WTC11 (cell line): ENCODE data around the gene SLC7A5. TPM values are rescaled to one million over a fixed set of nuclear protein-coding genes. Genes with fewer than 3 reads are reported as not detected.

Experiments
- ATAC-seq: fragments of 200-7000 bp; cut with Tn5 transposase; 2 replicates; pipeline ENCODE4 v1.10.0; 2021; ENCODE audit warnings: mild to moderate bottlenecking, moderate library complexity
- CTCF ChIA-PET: fragments of 300-600 bp; sonication (Branson Sonifier 250); formaldehyde crosslinking; loops from one replicate; lab custom pipeline; 2021; ENCODE audit warnings: antibody characterized with exemption; lab: Charles Lee
- POLR2A ChIA-PET: fragments of 350-600 bp; sonication (Branson Sonifier 250); formaldehyde crosslinking; loops from one replicate; lab custom pipeline; 2021; ENCODE audit warnings: antibody characterized with exemption; lab: Charles Lee
- DNase-seq: peaks from one replicate; pipeline ENCODE4 v3.0.0; 2021; ENCODE audit warnings: low spot score
- H3K27ac Mint-ChIP-seq: 2 replicates; pipeline ENCODE4 v1.8.0; 2021; ENCODE audit warnings: mixed read lengths
- H3K27me3 Mint-ChIP-seq: 2 replicates; pipeline ENCODE4 v1.8.0; 2021; ENCODE audit warnings: low read depth, mild to moderate bottlenecking, moderate library complexity, mixed read lengths
- H3K36me3 Mint-ChIP-seq: 2 replicates; pipeline ENCODE4 v1.8.0; 2021; ENCODE audit warnings: mixed read lengths
- H3K4me1 Mint-ChIP-seq: 2 replicates; pipeline ENCODE4 v1.8.0; 2022; ENCODE audit warnings: mixed read lengths
- H3K4me3 Mint-ChIP-seq: 2 replicates; pipeline ENCODE4 v1.8.0; 2021; ENCODE audit warnings: mild to moderate bottlenecking, moderate library complexity, mixed read lengths
- H3K9me3 Mint-ChIP-seq: 2 replicates; pipeline ENCODE4 v1.8.0; 2021; ENCODE audit warnings: mixed read lengths
- CREB1 ChIP-seq: sonication (generic); formaldehyde crosslinking; IDR thresholded peaks from 2 replicates; pipeline ENCODE4 v1.8.0; 2023; ENCODE audit warnings: mild to moderate bottlenecking, missing genetic modification reagents
- ESRRA ChIP-seq: sonication (generic); formaldehyde crosslinking; IDR thresholded peaks from 2 replicates; pipeline ENCODE4 v1.8.1; 2022; ENCODE audit warnings: mild to moderate bottlenecking, missing genetic modification reagents, borderline replicate concordance
- ETV6 ChIP-seq: sonication (generic); formaldehyde crosslinking; IDR thresholded peaks from 2 replicates; pipeline ENCODE4 v1.8.1; 2022; ENCODE audit warnings: mild to moderate bottlenecking, missing genetic modification reagents
- FOXK1 ChIP-seq: sonication (generic); formaldehyde crosslinking; IDR thresholded peaks from 2 replicates; pipeline ENCODE4 v1.8.0; 2022; ENCODE audit warnings: mild to moderate bottlenecking, moderate library complexity, missing genetic modification reagents
- TP53 ChIP-seq: sonication (generic); formaldehyde crosslinking; IDR thresholded peaks from 2 replicates; pipeline ENCODE4 v1.8.1; 2023; ENCODE audit warnings: mild to moderate bottlenecking, missing genetic modification reagents
- ZNF121 ChIP-seq: sonication (generic); formaldehyde crosslinking; IDR thresholded peaks from 2 replicates; pipeline ENCODE4 v1.8.0; 2023; ENCODE audit warnings: missing genetic modification reagents
- ZNF232 ChIP-seq: sonication (generic); formaldehyde crosslinking; IDR thresholded peaks from 2 replicates; pipeline ENCODE4 v1.8.0; 2022; ENCODE audit warnings: mild to moderate bottlenecking, missing genetic modification reagents
- ZNF423 ChIP-seq: fragments of 250-450 bp; sonication (Bioruptor Pico); IDR thresholded peaks from 2 replicates; pipeline ENCODE4 v2.1.2; 2022; ENCODE audit warnings: mild to moderate bottlenecking, moderate library complexity
- total RNA-seq: library from RNA; stranded (reverse); gene quantifications from 3 replicates; pipeline ENCODE4 v1.2.3, GENCODE V29; 2021
- TF ChIP-seq, protein P1 (sequence below): fragments of 200-600 bp; IDR thresholded peaks from 2 replicates; pipeline ENCODE4 v1.8.0; 2022; ENCODE audit warnings: antibody characterized with exemption
- TF ChIP-seq, protein P2 (sequence below): sonication (generic); formaldehyde crosslinking; IDR thresholded peaks from 2 replicates; pipeline ENCODE4 v1.8.1; 2022; ENCODE audit warnings: mild to moderate bottlenecking, missing genetic modification reagents, moderate library complexity, borderline replicate concordance
- TF ChIP-seq, protein P3 (sequence below): sonication (generic); formaldehyde crosslinking; IDR thresholded peaks from 2 replicates; pipeline ENCODE4 v1.8.1; 2022; ENCODE audit warnings: low read depth, mild to moderate bottlenecking, moderate library complexity, missing genetic modification reagents, borderline replicate concordance
- TF ChIP-seq, protein P4 (sequence below): sonication (generic); formaldehyde crosslinking; IDR thresholded peaks from 2 replicates; pipeline ENCODE4 v1.8.0; 2022; ENCODE audit warnings: mild to moderate bottlenecking, missing genetic modification reagents
- TF ChIP-seq, protein P5 (sequence below): sonication (generic); formaldehyde crosslinking; IDR thresholded peaks from 2 replicates; pipeline ENCODE4 v1.8.1; 2022; ENCODE audit warnings: mild to moderate bottlenecking, moderate library complexity, missing genetic modification reagents

SLC7A5 gene
- total RNA-seq, 1 experiment from 2014 or later = 197 TPM

DNA sequence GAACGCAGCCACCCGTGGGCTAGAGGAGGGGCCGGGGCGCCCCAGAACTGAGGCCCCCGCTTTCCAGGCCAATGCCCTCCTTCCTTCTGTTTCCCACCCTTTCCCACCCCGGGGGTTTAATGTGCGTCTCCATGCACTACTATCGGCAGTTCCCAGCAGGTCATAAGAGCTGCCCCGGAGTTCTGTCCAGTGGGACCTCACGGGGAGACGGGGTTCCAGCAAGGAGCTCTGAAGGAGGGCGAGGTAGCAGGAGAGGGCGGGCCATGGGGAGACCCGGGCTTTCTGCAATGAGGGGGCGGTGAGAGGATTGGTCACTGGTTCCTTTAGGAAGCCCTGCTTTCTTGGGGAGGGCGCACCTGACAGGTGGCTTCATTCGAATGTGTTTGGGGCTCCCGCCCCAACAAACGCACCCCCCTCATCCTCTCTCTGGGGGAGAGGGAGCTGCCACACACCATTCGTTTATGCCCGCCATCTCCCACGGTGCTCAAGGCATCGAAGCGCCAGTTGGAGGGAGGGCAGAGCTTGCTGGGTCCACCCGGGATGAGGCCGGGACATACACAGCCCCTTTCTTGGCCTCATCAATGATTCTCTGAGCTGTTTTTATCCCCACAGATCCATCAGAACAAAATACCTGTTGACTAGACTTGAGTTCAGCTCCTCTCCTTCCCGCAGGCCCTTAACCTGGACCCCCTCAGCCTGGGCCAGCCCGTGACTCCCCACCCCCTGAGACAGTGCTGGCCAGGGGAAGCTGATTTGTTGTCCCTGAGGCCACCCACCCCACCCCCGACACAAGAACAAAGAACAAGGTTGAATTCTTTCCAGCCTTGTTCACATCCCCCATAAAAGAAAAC, 44.1 kb downstream of the SLC7A5 start:
- DNase-seq (no peak), ATAC-seq (no peak)
- H3K27ac Mint-ChIP-seq = peak overlapping the region; percentile 49; the same call in 1 of the 2 replicates
- 0 out of 2 replicates have a peak, but pooled peaks cover 3% of the 10 kb centered on the region for H3K36me3 Mint-ChIP-seq
- POLR2A ChIA-PET = interaction anchor here (0.5 to 2.2 kb wide), 6 partner anchors 15 to 46 kb away, joined by 3 to 11 read pairs (median 3); no protein-coding TSS in a partner anchor
- CTCF ChIA-PET = interaction anchor here (0.6 to 5.7 kb wide), 11 partner anchors 9 to 483 kb away, joined by 3 to 52 read pairs (median 6); no protein-coding TSS in a partner anchor
- H3K4me3 Mint-ChIP-seq = no peak overlapping the region
- TF ChIP-seq ZNF232 (CRISPR knock-in tag) (no peak), CREB1 (CRISPR knock-in tag) (no peak), FOXK1 (CRISPR knock-in tag) (no peak), ZNF423 (no peak), ETV6 (CRISPR knock-in tag) (no peak), ZNF121 (CRISPR knock-in tag) (no peak), TP53 (CRISPR knock-in tag) (no peak), ESRRA (CRISPR knock-in tag) (no peak)
- TF ChIP-seq, protein P1, sequence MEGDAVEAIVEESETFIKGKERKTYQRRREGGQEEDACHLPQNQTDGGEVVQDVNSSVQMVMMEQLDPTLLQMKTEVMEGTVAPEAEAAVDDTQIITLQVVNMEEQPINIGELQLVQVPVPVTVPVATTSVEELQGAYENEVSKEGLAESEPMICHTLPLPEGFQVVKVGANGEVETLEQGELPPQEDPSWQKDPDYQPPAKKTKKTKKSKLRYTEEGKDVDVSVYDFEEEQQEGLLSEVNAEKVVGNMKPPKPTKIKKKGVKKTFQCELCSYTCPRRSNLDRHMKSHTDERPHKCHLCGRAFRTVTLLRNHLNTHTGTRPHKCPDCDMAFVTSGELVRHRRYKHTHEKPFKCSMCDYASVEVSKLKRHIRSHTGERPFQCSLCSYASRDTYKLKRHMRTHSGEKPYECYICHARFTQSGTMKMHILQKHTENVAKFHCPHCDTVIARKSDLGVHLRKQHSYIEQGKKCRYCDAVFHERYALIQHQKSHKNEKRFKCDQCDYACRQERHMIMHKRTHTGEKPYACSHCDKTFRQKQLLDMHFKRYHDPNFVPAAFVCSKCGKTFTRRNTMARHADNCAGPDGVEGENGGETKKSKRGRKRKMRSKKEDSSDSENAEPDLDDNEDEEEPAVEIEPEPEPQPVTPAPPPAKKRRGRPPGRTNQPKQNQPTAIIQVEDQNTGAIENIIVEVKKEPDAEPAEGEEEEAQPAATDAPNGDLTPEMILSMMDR = no peak
- TF ChIP-seq, protein P2, sequence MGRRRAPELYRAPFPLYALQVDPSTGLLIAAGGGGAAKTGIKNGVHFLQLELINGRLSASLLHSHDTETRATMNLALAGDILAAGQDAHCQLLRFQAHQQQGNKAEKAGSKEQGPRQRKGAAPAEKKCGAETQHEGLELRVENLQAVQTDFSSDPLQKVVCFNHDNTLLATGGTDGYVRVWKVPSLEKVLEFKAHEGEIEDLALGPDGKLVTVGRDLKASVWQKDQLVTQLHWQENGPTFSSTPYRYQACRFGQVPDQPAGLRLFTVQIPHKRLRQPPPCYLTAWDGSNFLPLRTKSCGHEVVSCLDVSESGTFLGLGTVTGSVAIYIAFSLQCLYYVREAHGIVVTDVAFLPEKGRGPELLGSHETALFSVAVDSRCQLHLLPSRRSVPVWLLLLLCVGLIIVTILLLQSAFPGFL (CRISPR knock-in tag) = no peak
- TF ChIP-seq, protein P3, sequence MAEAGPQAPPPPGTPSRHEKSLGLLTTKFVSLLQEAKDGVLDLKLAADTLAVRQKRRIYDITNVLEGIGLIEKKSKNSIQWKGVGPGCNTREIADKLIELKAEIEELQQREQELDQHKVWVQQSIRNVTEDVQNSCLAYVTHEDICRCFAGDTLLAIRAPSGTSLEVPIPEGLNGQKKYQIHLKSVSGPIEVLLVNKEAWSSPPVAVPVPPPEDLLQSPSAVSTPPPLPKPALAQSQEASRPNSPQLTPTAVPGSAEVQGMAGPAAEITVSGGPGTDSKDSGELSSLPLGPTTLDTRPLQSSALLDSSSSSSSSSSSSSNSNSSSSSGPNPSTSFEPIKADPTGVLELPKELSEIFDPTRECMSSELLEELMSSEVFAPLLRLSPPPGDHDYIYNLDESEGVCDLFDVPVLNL (CRISPR knock-in tag) = no peak
- TF ChIP-seq, protein P4, sequence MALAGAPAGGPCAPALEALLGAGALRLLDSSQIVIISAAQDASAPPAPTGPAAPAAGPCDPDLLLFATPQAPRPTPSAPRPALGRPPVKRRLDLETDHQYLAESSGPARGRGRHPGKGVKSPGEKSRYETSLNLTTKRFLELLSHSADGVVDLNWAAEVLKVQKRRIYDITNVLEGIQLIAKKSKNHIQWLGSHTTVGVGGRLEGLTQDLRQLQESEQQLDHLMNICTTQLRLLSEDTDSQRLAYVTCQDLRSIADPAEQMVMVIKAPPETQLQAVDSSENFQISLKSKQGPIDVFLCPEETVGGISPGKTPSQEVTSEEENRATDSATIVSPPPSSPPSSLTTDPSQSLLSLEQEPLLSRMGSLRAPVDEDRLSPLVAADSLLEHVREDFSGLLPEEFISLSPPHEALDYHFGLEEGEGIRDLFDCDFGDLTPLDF (CRISPR knock-in tag) = no peak
- TF ChIP-seq, protein P5, sequence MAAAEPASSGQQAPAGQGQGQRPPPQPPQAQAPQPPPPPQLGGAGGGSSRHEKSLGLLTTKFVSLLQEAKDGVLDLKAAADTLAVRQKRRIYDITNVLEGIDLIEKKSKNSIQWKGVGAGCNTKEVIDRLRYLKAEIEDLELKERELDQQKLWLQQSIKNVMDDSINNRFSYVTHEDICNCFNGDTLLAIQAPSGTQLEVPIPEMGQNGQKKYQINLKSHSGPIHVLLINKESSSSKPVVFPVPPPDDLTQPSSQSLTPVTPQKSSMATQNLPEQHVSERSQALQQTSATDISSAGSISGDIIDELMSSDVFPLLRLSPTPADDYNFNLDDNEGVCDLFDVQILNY (CRISPR knock-in tag) = no peak
- H3K4me1 Mint-ChIP-seq = peaks cover 74% of the 10 kb centered on the region
- no peaks in the 10 kb centered on the region for H3K9me3 Mint-ChIP-seq
- H3K27me3 Mint-ChIP-seq = no peaks in the 10 kb centered on the region

DNA sequence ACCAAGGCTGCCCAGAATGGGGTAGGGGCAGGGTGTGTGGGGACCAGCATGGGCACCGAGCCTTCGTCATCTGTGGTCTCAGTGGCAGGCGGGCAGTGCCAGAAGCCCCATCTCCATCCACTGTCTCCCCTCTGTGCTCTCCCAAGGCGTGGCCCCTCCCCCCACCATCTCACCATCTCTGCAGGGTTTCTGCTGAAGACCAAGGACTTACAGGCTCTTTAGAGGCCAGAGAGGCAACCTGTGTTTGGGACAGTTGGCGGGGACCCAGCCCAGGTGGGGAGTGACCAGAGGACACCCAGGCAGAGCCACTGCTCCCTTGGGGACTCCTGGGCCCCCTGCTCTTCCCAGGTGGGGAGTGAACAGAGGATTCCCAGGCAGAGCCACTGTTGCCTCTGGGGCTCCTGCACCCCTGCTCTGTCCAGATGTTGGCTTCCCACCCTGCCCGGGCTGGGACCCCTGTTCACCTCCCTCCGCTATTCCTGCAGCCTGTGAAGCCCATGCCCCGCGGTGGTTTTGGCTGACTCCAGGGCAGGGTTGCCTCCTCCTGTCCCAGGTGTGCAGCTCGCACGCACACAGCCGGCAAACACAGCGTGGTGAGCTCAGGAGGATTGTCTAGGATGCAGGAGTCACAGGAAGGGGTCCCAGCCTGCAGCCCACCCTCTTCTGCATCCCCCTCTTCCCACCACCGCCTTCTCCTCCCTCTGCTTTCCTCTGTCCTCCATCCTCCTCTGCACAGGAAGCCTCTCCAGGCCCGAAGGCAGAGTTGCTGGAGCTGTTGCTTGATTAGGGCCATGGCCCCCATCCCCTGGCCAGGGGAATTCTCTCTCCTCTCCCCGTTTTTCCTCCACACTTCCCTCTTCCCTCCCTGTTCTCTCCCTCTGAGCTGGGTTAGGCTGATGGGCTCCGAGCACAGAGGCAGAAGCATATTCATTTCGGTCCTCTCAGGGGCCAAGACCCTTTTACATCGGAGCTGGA, 45.0 kb downstream of the SLC7A5 start:
- H3K4me3 Mint-ChIP-seq = no peak overlapping the region
- H3K36me3 Mint-ChIP-seq = no peaks in the 10 kb centered on the region
- ChIA-PET CTCF (interaction anchor here (0.6 to 5.7 kb wide), 9 partner anchors 8 to 484 kb away, joined by 3 to 52 read pairs (median 7); no protein-coding TSS in a partner anchor), POLR2A (interaction anchor here (0.9 to 2.2 kb wide), 5 partner anchors 14 to 45 kb away, joined by 3 to 11 read pairs (median 3); no protein-coding TSS in a partner anchor)
- H3K27me3 Mint-ChIP-seq = no peaks in the 10 kb centered on the region
- H3K27ac Mint-ChIP-seq = no peak overlapping the region
- no peak for ATAC-seq
- H3K9me3 Mint-ChIP-seq = no peaks in the 10 kb centered on the region
- H3K4me1 Mint-ChIP-seq = peaks cover 71% of the 10 kb centered on the region
- TF ChIP-seq, protein P2 (CRISPR knock-in tag) = no peak
- TF ChIP-seq, all 79 proteins: peak for 0
- no peak for DNase-seq
